ENCODE measurements around the gene MDP1. TPM values are rescaled to one million over a fixed set of nuclear protein-coding genes. Genes with fewer than 3 reads are reported as not detected.

Gene MDP1
- total RNA-seq, 4 donors from 2014 or later = 13.1 to 55.9 (median 25.4) TPM

DNA sequence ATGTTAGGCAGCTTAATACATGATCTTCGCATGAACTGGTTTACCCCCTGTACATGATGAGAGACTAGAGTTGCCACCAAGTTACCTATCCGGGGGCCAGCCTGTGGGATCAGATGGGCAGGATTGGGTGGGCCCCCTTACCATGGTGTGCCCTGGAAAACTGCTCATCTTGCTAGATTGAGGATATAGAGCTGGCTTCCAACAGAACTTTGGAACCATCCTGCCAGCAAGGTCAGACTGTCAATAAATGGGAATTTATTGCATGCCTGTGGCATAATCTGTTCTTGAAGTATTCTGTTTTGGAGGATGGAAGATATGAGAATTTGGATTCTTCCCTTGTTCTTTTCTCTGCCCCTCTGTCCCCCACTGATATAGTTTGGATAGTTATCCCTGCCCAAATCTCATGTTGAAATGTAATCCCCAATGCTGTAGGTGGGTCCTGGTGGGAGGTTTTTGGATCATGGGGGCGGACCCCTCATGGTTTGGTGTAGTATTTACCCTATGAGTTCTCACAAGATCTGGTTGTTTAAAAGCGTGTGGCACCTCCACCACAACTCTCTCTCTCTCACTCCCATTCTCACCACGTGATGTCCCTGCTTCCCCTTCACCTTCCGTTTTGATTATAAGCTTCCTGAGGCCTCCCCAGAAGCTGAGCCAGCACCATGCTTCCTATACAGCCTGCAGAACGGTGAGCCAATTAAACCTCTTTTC lies 16.9 kb downstream of the MDP1 start:
- 92 to 93% methylated on average over 7 of the region's 7 CpGs for WGBS, 2 donors
- Histone ChIP-seq H3K9me3 (no peaks in the 10 kb centered on the region), H3K4me1 (peaks cover 16 to 29% of the 10 kb centered on the region in 2 donors), H3K27ac (no peak overlapping the region), H3K36me3 (no peaks in the 10 kb centered on the region), H3K4me3 (replicated peaks in 1 of 3) (no peak overlapping the region), H3K27me3 (no peaks in the 10 kb centered on the region)
- no peak for TF ChIP-seq POLR2A (IDR thresholded peaks at IDR 0.05)
- TF ChIP-seq, protein P1, sequence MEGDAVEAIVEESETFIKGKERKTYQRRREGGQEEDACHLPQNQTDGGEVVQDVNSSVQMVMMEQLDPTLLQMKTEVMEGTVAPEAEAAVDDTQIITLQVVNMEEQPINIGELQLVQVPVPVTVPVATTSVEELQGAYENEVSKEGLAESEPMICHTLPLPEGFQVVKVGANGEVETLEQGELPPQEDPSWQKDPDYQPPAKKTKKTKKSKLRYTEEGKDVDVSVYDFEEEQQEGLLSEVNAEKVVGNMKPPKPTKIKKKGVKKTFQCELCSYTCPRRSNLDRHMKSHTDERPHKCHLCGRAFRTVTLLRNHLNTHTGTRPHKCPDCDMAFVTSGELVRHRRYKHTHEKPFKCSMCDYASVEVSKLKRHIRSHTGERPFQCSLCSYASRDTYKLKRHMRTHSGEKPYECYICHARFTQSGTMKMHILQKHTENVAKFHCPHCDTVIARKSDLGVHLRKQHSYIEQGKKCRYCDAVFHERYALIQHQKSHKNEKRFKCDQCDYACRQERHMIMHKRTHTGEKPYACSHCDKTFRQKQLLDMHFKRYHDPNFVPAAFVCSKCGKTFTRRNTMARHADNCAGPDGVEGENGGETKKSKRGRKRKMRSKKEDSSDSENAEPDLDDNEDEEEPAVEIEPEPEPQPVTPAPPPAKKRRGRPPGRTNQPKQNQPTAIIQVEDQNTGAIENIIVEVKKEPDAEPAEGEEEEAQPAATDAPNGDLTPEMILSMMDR (IDR thresholded peaks at IDR 0.05) = no peak
- DNase-seq = no peak
- intact Hi-C loops (cut with DNase I) = no loop called here

DNA sequence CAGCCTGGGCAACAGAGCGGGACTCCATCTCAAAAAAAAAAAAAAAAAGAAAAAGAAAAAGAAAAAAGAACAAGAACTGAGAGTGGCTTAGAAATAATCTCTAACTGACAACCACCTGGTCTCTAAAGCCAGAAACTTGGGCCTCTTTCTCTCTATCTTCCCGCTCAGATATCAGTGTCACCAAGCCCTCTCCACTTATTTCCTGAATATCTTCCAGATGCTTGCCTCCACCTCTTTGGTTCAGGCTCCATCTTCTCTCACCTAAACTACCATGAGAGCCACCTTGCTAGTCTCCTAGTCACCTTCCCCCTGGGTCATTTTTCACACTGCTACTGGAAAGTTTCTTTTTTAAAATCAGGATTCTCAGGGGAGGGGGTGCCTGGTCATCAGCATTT lies 18.8 kb downstream of the MDP1 start:
- Histone ChIP-seq H3K27ac (no peak overlapping the region), H3K4me3 (replicated peaks in 1 of 3) (no peak overlapping the region), H3K27me3 (no peaks in the 10 kb centered on the region), H3K36me3 (peaks cover 5 to 9% of the 10 kb centered on the region in 2 donors), H3K9me3 (no peaks in the 10 kb centered on the region), H3K4me1 (peaks cover 17 to 31% of the 10 kb centered on the region in 2 donors)
- WGBS, 2 donors = 98% methylated on average over 2 of the region's 2 CpGs
- DNase-seq = no peak
- intact Hi-C loops (cut with DNase I) = no loop called here
- TF ChIP-seq POLR2A (IDR thresholded peaks at IDR 0.05) = no peak
- TF ChIP-seq, protein P1 (IDR thresholded peaks at IDR 0.05) = no peak

DNA sequence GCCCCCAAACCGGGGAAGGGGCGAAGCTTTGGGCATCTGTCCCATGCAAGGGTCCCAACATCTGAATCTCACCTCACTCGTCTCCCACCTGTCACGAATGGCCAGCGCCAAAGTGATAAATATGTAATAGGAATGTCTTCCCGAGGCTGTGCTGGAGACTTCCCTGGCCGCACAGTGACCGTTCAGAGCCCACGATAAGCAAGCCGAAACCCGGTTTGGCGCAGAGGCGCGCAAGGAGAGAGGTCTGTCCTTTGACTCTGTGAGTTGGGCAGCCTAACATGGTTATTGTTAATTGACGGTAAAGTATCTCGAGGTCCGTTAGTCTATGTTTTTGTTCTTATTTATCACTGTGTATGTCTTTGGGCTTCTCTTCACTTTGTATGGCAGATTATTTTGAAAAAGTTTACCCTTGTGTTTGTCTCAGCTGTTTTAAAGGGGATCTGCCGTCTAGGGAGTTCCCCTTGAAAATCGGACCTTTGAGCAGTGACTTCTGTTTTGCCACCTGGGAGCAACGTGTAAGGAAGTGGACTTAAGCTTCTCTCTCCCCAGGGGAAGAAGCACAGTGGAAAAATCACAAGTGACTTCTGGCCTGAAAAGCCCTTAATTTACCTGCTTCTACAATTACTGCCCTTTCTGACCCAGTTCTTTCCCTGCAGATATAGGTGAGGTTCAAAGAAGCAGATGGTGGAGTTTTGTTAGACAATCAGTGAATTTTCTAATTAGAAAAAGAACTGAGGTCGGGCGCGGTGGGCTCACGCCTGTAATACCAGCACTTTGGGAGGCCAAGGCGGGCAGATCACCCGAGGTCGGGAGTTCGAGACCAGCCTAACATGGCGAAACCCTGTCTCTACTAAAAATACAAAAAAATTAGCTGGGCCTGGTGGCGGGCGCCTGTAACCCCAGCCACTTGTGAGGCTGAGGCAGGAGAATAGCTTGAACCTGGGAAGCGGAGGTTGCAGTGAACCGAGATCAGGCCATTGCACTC lies 19.5 kb downstream of the MDP1 start:
- H3K4me1 ChIP-seq = peaks cover 17 to 31% of the 10 kb centered on the region in 2 donors
- no peaks in the 10 kb centered on the region for H3K27me3 ChIP-seq
- H3K4me3 ChIP-seq (replicated peaks in 1 of 3) = peak overlapping the region; percentile 81 to 100 (median 94)
- no peaks in the 10 kb centered on the region for H3K9me3 ChIP-seq
- WGBS, 2 donors = 35 to 37% methylated on average over 32 to 33 of the region's 33 CpGs
- peak overlapping the region; percentile 94 to 100 (median 98) for H3K27ac ChIP-seq
- TF ChIP-seq, protein P1 (IDR thresholded peaks at IDR 0.05) = no peak
- TF ChIP-seq POLR2A (IDR thresholded peaks at IDR 0.05) = no peak
- peaks cover 11 to 16% of the 10 kb centered on the region in 2 donors for H3K36me3 ChIP-seq
- intact Hi-C loops (cut with DNase I) = no loop called here
- peak in 1 of 2 donors; percentile 15 for DNase-seq

DNA sequence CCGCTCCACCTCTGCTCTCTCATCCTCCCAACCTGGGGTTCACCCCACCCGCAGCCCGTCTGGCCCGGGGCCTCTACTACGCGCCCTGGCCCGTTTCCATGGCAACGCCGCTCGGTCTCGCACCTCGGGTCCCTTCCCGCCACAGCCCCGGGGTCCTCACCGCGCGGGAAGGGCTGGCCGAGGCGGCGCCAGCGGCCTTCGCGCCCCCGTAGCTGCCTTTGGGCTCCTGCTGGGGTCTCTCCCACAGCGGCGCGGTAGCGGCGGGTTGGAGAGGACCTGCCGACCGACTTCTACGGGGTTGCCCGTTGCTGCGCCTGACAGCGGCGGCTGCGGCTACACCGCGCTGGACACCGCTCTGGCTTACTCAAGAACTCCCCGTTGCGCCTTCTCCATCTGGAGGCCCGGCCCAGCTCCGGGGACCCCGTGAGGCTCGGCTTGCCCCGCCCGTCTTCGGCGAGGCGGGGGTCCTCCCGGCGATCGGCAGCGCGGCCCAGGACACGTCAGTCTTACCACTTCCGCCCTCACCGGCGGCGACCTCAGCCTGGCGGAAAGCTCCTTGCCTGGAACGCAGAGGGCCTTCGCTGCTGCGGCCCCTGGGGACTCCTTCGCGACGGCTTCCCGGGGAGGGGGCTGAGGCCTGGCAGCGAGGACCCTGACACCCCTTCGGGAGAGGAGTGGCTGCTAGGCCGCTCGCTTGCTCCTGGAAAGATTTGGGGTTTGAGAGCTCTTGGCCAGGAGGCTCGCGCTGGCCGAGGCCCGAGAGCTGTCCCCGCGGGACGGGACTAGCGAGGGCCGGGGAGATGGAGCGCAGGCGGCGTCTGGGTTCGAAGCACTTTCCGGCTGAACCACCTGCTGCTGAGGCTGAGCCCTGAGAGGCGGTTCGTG lies 20.4 kb downstream of the MDP1 start, which contains the start of gene TM9SF1:
TSS of gene TM9SF1 (minus strand) at position 256 of the 885 bp plus-strand sequence. CDS start 422 bp downstream, outside the sequence.
- H3K4me1 ChIP-seq = peaks cover 17 to 31% of the 10 kb centered on the region in 2 donors
- intact Hi-C loops (cut with DNase I) = no loop called here
- DNase-seq = peak; percentile 86 to 89
- H3K27me3 ChIP-seq = no peaks in the 10 kb centered on the region
- H3K27ac ChIP-seq = peak within 1 kb of the TSS; percentile 94 to 100 (median 98)
- H3K9me3 ChIP-seq = no peaks in the 10 kb centered on the region
- H3K4me3 ChIP-seq (replicated peaks in 1 of 3) = peak within 1 kb of the TSS; percentile 81 to 100 (median 94)
- 1% methylated on average over 11 to 32 of the region's 89 CpGs for WGBS, 2 donors
- peaks cover 11 to 17% of the 10 kb centered on the region in 2 donors for H3K36me3 ChIP-seq
- TF ChIP-seq, protein P1 (IDR thresholded peaks at IDR 0.05) = peak in 1 of 6 experiments; percentile 7
- peak in 1 of 2 donors; percentile 78 for TF ChIP-seq POLR2A (IDR thresholded peaks at IDR 0.05)

Measured in thyroid gland (tissue), 4 donors.